AG08395 (cell line): Measurements from ENCODE around the gene MAG.
A peak's percentile ranks its signal among the peaks of the same experiment; 100 is the strongest.
"Not testable (repeated sequence)": the region's sequence is repeated elsewhere in the genome, so short reads cannot be mapped to it uniquely, and the experiment has no call there.

Experiments used
- DNase-seq: peaks from one replicate; pipeline ENCODE4 v3.0.0; 2012; ENCODE audit warnings: mixed read lengths, low spot score

Gene MAG

GRCh38 chr19:35346193-35347052 is 54.5 kb downstream of the MAG start:
- DNase-seq = no peak

- DNase-seq = no peak
Measured at GRCh38 chr19:35347171-35347929, 55.4 kb downstream of the MAG start, which contains the start of gene FFAR1. FFAR1 (plus strand) TSS chr19:35347902; CDS start chr19:35351552, 3,650 bp downstream.

- DNase-seq = no peak
Measured at GRCh38 chr19:35347930-35348298, 56.0 kb downstream of the MAG start.

DNA sequence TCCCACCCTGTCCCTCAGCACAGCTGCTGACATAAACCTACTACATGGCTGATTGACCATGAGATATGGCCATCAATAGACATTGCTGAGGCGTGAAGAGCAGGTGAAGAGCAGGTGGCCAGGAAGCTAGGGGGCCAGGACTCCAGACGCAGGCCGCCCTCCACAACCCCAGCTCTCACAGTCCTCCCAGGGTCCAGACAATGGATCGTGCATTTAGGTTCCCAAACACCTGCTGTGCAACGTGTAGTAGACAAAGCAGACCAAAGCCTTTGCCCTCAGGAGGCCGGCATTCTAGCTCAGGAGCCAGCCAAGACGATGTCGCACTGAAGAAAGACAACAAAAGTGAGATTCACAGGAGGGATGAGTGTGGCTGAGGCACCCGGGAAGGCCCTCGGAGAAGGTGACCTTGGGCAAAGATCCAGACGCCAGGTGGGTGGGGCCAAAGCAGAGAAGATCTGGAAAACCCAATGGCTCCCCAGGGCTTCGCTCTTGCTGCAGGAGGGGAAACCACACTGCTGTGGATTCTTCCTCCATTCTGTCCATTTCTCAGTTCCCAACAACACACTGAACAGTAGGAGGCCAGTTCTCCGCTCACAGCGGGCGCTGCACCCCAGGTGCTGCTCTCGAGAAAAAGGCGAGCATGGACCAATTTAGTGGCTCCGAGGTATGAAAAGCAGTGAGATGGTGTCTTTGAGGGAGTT is 57.1 kb downstream of the MAG start:
- no peak for DNase-seq

DNA sequence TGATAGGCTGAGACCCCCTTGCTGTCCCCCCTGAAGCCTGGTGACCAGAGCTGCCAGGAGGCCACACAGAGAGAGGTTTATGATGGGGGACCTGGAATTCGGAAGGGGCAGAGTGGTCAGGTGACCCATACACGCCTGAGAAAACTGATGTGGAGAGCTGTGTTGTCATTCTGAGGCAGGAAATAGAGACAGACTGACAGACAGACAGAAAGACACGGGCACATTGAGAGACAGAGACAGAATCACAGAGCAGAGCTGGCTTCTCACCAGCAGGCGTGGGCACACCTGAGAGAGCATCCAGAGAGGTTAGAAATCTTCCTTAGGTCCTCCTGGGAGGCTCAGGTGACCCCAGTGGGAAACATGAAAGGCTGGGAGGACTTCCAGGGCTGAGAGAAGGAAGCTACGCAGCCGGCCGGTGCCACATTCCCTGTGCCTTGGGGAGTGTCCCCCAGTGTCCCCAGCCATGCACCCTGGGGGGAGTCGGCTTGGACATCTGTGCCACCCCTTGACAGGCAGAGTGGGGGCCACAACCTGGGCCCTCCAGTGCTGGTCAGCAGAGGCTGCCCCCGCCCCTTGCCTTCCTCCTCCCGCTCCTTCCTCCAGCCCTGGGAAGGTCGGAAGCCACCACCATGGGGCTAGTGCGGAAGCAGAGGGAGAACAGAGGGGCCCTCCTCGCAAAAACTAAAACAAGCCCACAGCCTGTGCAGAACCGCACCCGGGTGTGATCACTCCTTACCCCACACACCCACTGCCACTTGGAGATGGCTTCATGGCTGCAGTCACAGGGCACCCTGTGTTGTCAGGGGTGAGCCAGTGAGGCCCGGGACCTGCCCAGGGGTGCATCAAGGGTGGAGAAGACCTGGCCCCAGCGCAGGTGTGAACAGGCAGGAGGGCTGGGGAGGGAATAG is 57.9 kb downstream of the MAG start:
- no peak for DNase-seq

- no peak for DNase-seq
Measured at GRCh38 chr19:35350591-35350990, 58.6 kb downstream of the MAG start.

GRCh38 chr19:35351411-35352176 is 59.6 kb downstream of the MAG start:
- no peak for DNase-seq

GRCh38 chr19:35352177-35352447 is 60.2 kb downstream of the MAG start:
- DNase-seq = no peak

DNA sequence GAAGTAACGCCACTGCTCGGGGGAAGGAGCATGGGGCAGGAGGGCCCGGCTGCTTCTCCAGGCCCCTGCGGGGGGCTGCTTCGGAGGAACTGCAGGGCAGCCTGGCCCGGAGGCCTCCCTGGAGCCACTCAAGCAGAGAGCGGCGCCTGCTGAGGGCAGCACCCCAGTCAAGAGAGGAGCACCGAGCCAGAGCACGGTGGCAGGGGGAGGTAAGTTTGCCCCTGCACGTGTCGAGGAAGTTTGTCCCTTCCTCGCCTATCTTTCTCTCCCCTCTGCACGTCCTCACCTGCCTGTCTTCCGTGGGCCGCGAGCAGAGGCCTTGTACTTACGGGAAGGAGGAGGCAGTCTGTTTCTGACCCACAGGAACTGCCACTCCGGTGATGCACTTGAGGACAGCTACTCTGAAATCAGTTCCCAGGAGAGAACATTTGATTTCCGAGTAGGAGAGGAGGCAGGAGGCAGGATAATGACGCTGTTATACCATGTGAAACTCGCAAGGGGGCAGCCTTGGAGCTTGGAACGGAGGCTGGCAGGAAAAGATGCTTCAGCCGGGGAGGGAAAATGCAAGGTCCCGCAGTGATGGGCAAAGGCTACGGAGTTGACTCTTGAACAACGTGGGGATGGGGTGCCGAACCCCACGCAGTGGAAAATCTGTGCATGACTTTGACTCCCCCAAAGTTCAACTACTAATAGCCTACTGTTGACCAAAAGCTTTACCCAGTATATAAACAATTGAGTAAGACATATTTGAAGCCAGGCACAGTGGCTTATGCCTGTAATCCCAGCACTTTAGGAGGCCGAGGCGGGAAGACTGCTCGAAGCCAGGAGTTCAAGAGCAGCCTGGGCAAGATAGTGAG is 60.7 kb downstream of the MAG start:
- peak; percentile 87 for DNase-seq

- no peak for DNase-seq
Measured at GRCh38 chr19:35353635-35354034, 61.7 kb downstream of the MAG start.

DNA sequence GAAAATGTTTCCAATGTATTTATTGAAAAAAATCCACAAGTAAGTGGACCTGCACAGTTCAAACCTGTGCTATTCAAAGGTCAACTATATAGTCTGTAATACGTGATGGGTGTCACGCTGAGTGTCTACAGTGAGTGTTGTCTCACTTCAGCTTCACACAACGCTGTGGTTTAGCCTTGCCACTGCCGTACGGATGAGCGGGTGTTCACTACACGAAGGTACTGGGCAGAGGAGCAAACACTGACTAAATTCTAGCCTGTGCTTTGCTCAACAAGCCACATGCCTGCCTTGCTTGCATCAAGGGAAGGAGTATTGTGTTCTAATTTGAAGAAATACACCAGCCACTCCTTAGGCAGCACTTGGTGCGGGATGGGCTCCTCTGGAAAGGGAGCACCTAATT is 62.9 kb downstream of the MAG start:
- no peak for DNase-seq

DNA sequence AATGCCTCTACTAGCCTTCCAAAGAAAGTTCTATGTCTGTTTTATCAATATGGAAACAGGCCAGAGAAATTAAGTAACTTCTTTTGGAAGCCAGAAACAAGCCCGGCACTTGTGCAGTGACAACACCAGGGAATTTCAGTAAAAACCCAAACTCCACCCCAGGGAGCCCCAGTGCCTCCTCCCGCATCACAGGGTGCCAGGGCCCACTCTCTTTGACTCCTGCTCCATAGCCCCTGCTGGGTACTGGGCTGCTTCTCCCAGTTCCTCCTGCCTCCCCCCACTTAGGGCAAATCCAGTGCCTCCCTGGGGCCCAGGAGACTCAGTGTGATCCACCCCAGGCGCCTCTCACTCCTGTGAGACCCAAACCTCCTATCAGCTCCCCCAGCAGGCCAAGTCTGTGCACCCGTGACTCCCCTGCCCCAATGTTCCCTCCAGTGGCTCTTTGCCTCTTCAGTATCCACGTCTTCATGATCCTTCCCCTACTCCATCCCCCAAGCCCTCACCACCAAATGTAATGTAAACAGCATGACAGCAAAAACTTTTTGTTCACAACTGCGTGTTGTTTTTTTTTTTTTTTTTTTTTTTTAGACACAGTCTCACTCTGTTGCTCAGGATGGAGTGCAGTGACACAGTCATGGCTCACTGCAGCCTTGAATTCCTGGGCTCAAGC is 64.0 kb downstream of the MAG start:
- no peak for DNase-seq

GRCh38 chr19:35357867-35358573 is 66.1 kb downstream of the MAG start, which contains the start of gene FFAR3:
FFAR3 (plus strand) TSS chr19:35358460; CDS start chr19:35358891, 431 bp downstream.
- DNase-seq = peak; percentile 50

GRCh38 chr19:35358834-35359233 is 66.9 kb downstream of the MAG start:
- DNase-seq = not testable (repeated sequence)

DNA sequence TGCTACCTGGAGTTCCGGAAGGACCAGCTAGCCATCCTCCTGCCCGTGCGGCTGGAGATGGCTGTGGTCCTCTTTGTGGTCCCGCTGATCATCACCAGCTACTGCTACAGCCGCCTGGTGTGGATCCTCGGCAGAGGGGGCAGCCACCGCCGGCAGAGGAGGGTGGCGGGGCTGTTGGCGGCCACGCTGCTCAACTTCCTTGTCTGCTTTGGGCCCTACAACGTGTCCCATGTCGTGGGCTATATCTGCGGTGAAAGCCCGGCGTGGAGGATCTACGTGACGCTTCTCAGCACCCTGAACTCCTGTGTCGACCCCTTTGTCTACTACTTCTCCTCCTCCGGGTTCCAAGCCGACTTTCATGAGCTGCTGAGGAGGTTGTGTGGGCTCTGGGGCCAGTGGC is 67.4 kb downstream of the MAG start:
- not testable (repeated sequence) for DNase-seq

DNA sequence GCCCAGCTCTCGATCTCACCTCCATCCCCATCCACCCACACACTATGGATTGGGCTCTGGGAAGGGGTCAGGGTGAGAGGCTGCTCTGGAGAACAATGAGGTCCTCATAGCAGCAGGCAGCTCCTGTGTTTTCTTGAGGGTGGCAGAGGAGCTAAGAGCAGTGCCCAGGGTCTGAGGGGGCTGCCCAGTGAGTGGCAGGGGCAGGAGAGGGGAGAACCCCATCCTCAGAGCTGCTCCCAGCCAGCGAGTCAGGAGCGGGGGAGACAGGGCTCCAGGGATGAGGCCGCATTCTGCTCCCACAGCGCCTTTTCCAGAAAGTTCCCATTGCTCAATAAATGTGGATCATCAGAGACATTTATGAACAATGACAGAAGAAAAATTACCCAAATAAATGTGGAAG is 68.1 kb downstream of the MAG start:
- DNase-seq = not testable (repeated sequence)

GRCh38 chr19:35360880-35361420 is 69.0 kb downstream of the MAG start:
- DNase-seq = no peak

GRCh38 chr19:35362261-35363000 is 70.5 kb downstream of the MAG start:
- DNase-seq = no peak
